IMR-90 (cell line): Measurements from ENCODE around the gene RAB40C. TPM values are rescaled to one million over a fixed set of nuclear protein-coding genes. Genes with fewer than 3 reads are reported as not detected.
A peak's percentile ranks its signal among the peaks of the same experiment; 100 is the strongest.

Experiments used
- ATAC-seq: fragments of 200-7000 bp; cut with Tn5 transposase; 2 replicates; pipeline ENCODE4 v1.9.1; 2020; ENCODE audit warnings: low read depth, mild to moderate bottlenecking, moderate library complexity
- BruUV-seq: library from RNA; stranded (reverse); fragments of 400-500 nt; replicated peaks from 2 replicates; lab custom pipeline; 2021; lab: Mats Ljungman, UMichigan
- CTCF ChIA-PET: fragments of 300-600 bp; formaldehyde crosslinking; extraction: SDS; loops from one replicate; lab custom pipeline; 2021; ENCODE audit warnings: antibody characterized with exemption; lab: Yijun Ruan, JAX
- POLR2A ChIA-PET: fragments of 300-600 bp; sonication (Branson Sonifier 250); formaldehyde crosslinking; loops from one replicate; lab custom pipeline; 2022; ENCODE audit warnings: antibody characterized with exemption; ENCODE audit not compliant: unreplicated experiment; lab: Charles Lee
- DNase-seq: peaks from one replicate; pipeline ENCODE4 v3.0.0; 2013
- H2AFZ ChIP-seq: replicated peaks from 2 replicates; pipeline ENCODE3; 2013; ENCODE audit warnings: low read length, mild to moderate bottlenecking; ENCODE audit not compliant: poor library complexity
- H2AK5ac ChIP-seq: 2 replicates; pipeline ENCODE4 v1.6.1; 2013; ENCODE audit warnings: low read depth, low read length, inconsistent platforms
- H2AK9ac ChIP-seq: replicated peaks from 2 replicates; pipeline ENCODE3; 2013; ENCODE audit warnings: mild to moderate bottlenecking, low read depth, low read length, moderate library complexity; ENCODE audit not compliant: poor library complexity
- H2BK120ac ChIP-seq: 2 replicates; pipeline ENCODE4 v1.6.1; 2013; ENCODE audit warnings: low read depth, low read length, inconsistent platforms
- H2BK15ac ChIP-seq: 3 replicates; pipeline ENCODE4 v1.6.1; 2013; ENCODE audit warnings: low read depth, low read length, inconsistent platforms
- H2BK20ac ChIP-seq: 2 replicates; pipeline ENCODE4 v1.6.1; 2013; ENCODE audit warnings: low read depth, mild to moderate bottlenecking, inconsistent platforms, low read length, moderate library complexity
- H2BK5ac ChIP-seq: 2 replicates; pipeline ENCODE4 v1.6.1; 2013; ENCODE audit warnings: mild to moderate bottlenecking, low read depth, low read length, inconsistent platforms; ENCODE audit not compliant: poor library complexity, severe bottlenecking
- H3K14ac ChIP-seq: replicated peaks from 2 replicates; pipeline ENCODE4 v1.6.1; 2013; ENCODE audit warnings: low read depth, low read length, inconsistent platforms
- H3K18ac ChIP-seq: 2 replicates; pipeline ENCODE4 v1.6.1; 2013; ENCODE audit warnings: low read depth, low read length, control low read depth
- H3K23ac ChIP-seq: 2 replicates; pipeline ENCODE4 v1.6.1; 2013; ENCODE audit warnings: low read depth, low read length, inconsistent platforms
- H3K27ac ChIP-seq: 2 replicates; pipeline ENCODE4 v1.5.1; 2013; ENCODE audit warnings: mild to moderate bottlenecking, control low read depth, low read length; ENCODE audit not compliant: insufficient read depth
- H3K27me3 ChIP-seq: 2 replicates; pipeline ENCODE4 v1.6.1; 2013; ENCODE audit warnings: low read length; ENCODE audit not compliant: control insufficient read depth, insufficient read depth
- H3K36me3 ChIP-seq: 2 replicates; pipeline ENCODE4 v1.6.1; 2013; ENCODE audit warnings: low read length, mixed read lengths; ENCODE audit not compliant: control insufficient read depth, insufficient read depth
- H3K4ac ChIP-seq: 2 replicates; pipeline ENCODE4 v1.6.1; 2013; ENCODE audit warnings: low read depth, low read length, inconsistent platforms
- H3K4me1 ChIP-seq: 2 replicates; pipeline ENCODE4 v1.6.1; 2013; ENCODE audit warnings: low read length, mixed read lengths; ENCODE audit not compliant: control insufficient read depth, insufficient read depth
- H3K4me2 ChIP-seq: 2 replicates; pipeline ENCODE4 v1.6.1; 2013; ENCODE audit warnings: low read depth, mild to moderate bottlenecking, control low read depth, low read length, moderate library complexity
- H3K4me3 ChIP-seq: 2 replicates; pipeline ENCODE4 v1.5.1; 2013; ENCODE audit warnings: low read depth, mild to moderate bottlenecking, control low read depth, low read length, moderate library complexity; ENCODE audit not compliant: insufficient read depth
- H3K56ac ChIP-seq: 2 replicates; pipeline ENCODE4 v1.6.1; 2013; ENCODE audit warnings: low read length, inconsistent platforms; ENCODE audit not compliant: insufficient read depth; ENCODE audit errors: extremely low read depth
- H3K79me1 ChIP-seq, 2 experiments: 2 replicates each; pipeline ENCODE4 v1.6.1; 2013; ENCODE audit warnings: low read length in 2 of 2, inconsistent platforms in 1 of 2, low read depth in 1 of 2
- H3K9ac ChIP-seq: 2 replicates; pipeline ENCODE4 v1.6.1; 2013; ENCODE audit warnings: low read depth, low read length, control low read depth
- H3K9me1 ChIP-seq: 2 replicates; pipeline ENCODE4 v1.6.1; 2013; ENCODE audit warnings: low read length, inconsistent platforms; ENCODE audit not compliant: insufficient read depth
- H3K9me3 ChIP-seq: 2 replicates; pipeline ENCODE4 v1.6.1; 2013; ENCODE audit warnings: low read length; ENCODE audit not compliant: control insufficient read depth, insufficient read depth
- H4K20me1 ChIP-seq: 2 replicates; pipeline ENCODE4 v1.6.1; 2013; ENCODE audit warnings: low read length, inconsistent platforms; ENCODE audit not compliant: insufficient read depth
- H4K5ac ChIP-seq: 2 replicates; pipeline ENCODE4 v1.6.1; 2013; ENCODE audit warnings: mild to moderate bottlenecking, low read depth, low read length, control low read depth
- H4K8ac ChIP-seq, 2 experiments: 2 replicates each; pipeline ENCODE4 v1.6.1; 2013; ENCODE audit warnings: low read depth in 2 of 2, low read length in 2 of 2, control low read depth in 1 of 2, inconsistent platforms in 1 of 2
- H4K91ac ChIP-seq: 2 replicates; pipeline ENCODE4 v1.6.1; 2013; ENCODE audit warnings: low read depth, low read length, inconsistent platforms; ENCODE audit not compliant: insufficient read depth
- BHLHE40 ChIP-seq: fragments of 150-350 bp; IDR thresholded peaks from 2 replicates; pipeline ENCODE4 v1.6.1; 2016; ENCODE audit warnings: mild to moderate bottlenecking, low read depth, low read length
- CHD1 ChIP-seq: IDR thresholded peaks from 2 replicates; pipeline ENCODE4 v1.6.1; 2012; ENCODE audit warnings: low read depth, low read length, improper control_type of control experiment
- CTCF ChIP-seq: conservative IDR thresholded peaks from 2 replicates; pipeline ENCODE4 v1.5.1; 2012; ENCODE audit warnings: mild to moderate bottlenecking, low read depth, low read length, improper control_type of control experiment
- MAFK ChIP-seq: IDR thresholded peaks from 2 replicates; pipeline ENCODE4 v1.6.1; 2012; ENCODE audit warnings: low read depth, low read length, improper control_type of control experiment
- MXI1 ChIP-seq: IDR thresholded peaks from 2 replicates; pipeline ENCODE4 v1.6.1; 2012; ENCODE audit warnings: low read depth, mild to moderate bottlenecking, low read length, moderate library complexity, borderline replicate concordance
- NFE2L2 ChIP-seq: fragments of 150-350 bp; IDR thresholded peaks from 2 replicates; pipeline ENCODE4 v1.6.1; 2016; ENCODE audit warnings: low read depth, mild to moderate bottlenecking, low read length
- POLR2A ChIP-seq: IDR thresholded peaks from 2 replicates; pipeline ENCODE4 v1.6.1; 2012; ENCODE audit warnings: mild to moderate bottlenecking, low read depth, low read length
- RCOR1 ChIP-seq: IDR thresholded peaks from 2 replicates; pipeline ENCODE4 v1.6.1; 2012; ENCODE audit warnings: mild to moderate bottlenecking, low read length, improper control_type of control experiment; ENCODE audit not compliant: insufficient replicate concordance
- USF2 ChIP-seq: fragments of 150-350 bp; IDR thresholded peaks from 2 replicates; pipeline ENCODE4 v1.6.1; 2017; ENCODE audit warnings: mild to moderate bottlenecking, antibody characterized with exemption, low read length, low read depth
- WGBS, 2 experiments: methylation state at CpG; one replicate each; pipeline versions ENCODE4 v1.1.5 to v1.1.7; 2013; ENCODE audit warnings: missing lambda C conversion rate in 2 of 2; ENCODE audit not compliant: insufficient read length in 1 of 2; ENCODE audit errors: extremely low coverage in 2 of 2; 5-methylcytosine and 5-hydroxymethylcytosine counted together
- dilution Hi-C: fragments of 300-500 bp; cut with HindIII; formaldehyde crosslinking; loops from one replicate; pipeline ENCODE4 v1.14.3; 2018; ENCODE audit warnings: low sequenced_read_pairs; ENCODE audit not compliant: unreplicated experiment
- in situ Hi-C: fragments of 300-500 bp; cut with MboI; formaldehyde crosslinking; loops from 3 replicates; pipeline ENCODE4 v1.14.3; 2019; ENCODE audit warnings: low sequenced_read_pairs, inconsistent platforms, mixed read lengths
- intact Hi-C: fragments of 100-400 bp; cut with micrococcal nuclease; formaldehyde crosslinking; loops from 2 replicates; pipeline ENCODE4 v1.10.0; 2022
- polyA plus RNA-seq, 3 experiments: library from polyadenylated mRNA; depleted of rRNA; stranded (reverse); fragments of >200 nt; gene quantifications; 2 replicates each; pipeline ENCODE4 v1.2.3, GENCODE V29; 2012; ENCODE audit warnings: low replicate concordance in 1 of 3
- total RNA-seq: library from RNA; depleted of rRNA; stranded (reverse); fragments of >200 nt; gene quantifications from 2 replicates; pipeline ENCODE4 v1.2.3, GENCODE V29; 2012

Gene RAB40C
- total and polyA plus RNA-seq, 2 of the 4 experiments (the other 2 are of a cell fraction), result 6.8 to 13.7 TPM

- intact Hi-C loops, result no loop called here
Observed at GRCh38 chr16:583815-584591, 5.9 kb upstream of the RAB40C start.

More at GRCh38 chr16:583815-584591, 5.9 kb upstream of the RAB40C start:
- Histone ChIP-seq H3K36me3 (peaks cover 7% of the 10 kb centered on the region; the same call in 1 of the 2 replicates), H3K56ac (no peak overlapping the region), H3K9me1 (peaks cover 9% of the 10 kb centered on the region; the same call in 1 of the 2 replicates), H3K14ac (no peak overlapping the region), H3K27me3 (no peaks in the 10 kb centered on the region), H2BK20ac (no peak overlapping the region), H3K23ac (no peak overlapping the region), H4K8ac (no peak overlapping the region), H4K5ac (no peak overlapping the region), H3K4me1 (peaks cover 11% of the 10 kb centered on the region), H4K20me1 (peaks cover 6% of the 10 kb centered on the region; the same call in 1 of the 2 replicates), H2BK15ac (no peak overlapping the region), H2AK5ac (no peak overlapping the region; the same call in 1 of the 2 replicates), H3K4me2 (no peak overlapping the region), H3K18ac (no peak overlapping the region), H3K4me3 (no peak overlapping the region), H3K9me3 (no peaks in the 10 kb centered on the region), H3K79me1 (peaks cover 9 to 27% of the 10 kb centered on the region in 2 experiments; a peak in 3 of 4 replicates), H2BK120ac (no peak overlapping the region), H3K27ac (no peak overlapping the region), H2AK9ac (no peak overlapping the region), H4K91ac (no peak overlapping the region), H2BK5ac (no peak overlapping the region), H3K9ac (no peak overlapping the region), H2AFZ (peak overlapping the region; percentile 43), H3K4ac (no peak overlapping the region)
- dilution Hi-C loops, result no loop called here
- ATAC-seq, result no peak
- WGBS, 2 experiments, result 58% methylated on average over 8 of the region's 38 CpGs; no CpG with 5 or more reads in 1 of the 2 experiments
- BruUV-seq, result no TSS peak
- TF ChIP-seq MAFK (no peak), BHLHE40 (no peak), MXI1 (no peak), RCOR1 (no peak), POLR2A (no peak), NFE2L2 (no peak), CHD1 (no peak), USF2 (no peak), CTCF (no peak)
- ChIA-PET CTCF (no interaction called here), POLR2A (no interaction called here)
- in situ Hi-C loops, result no loop called here
- DNase-seq, result no peak
